ENCODE measurements around the gene ZBTB42.

DNA sequence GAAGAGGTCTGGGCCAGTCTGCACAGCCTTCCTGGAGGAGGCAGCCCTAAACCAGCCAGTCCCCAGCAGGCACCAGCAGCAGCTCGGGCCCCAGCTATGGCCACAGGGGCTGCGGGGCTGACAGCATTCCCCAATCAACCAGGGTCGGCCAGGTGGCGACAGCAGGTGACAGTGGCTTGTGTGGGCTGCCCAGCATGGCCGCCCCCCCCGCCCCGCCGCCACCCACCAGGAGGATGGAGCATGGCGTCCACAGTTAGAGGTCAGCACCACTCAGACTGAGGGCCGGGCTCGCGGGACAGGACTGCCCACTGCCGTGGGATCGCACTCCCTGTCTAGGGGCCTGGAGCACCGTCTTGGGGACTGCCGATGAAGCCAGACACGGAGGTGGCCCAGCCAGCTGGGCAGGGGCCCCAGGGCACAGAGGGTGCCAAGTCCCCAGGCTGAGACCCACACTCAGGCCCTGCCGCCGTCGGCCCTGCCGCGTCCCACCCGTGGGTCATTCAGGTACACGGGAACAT lies 20.3 kb upstream of the ZBTB42 start:
- TF ChIP-seq POLR2A (IDR thresholded peaks at IDR 0.05; ENCODE audit: low read depth, low read length), result no peak
- no peak for TF ChIP-seq POLR2AphosphoS5 (IDR thresholded peaks at IDR 0.05; ENCODE audit: low read depth, low read length)
- TF ChIP-seq TAF1 (IDR thresholded peaks at IDR 0.05; ENCODE audit: borderline replicate concordance, low read depth, low read length), result no peak
